Hippocampal formation (tissue), 2 donors: Measurements from ENCODE around the gene GOPC.
A peak's percentile ranks its signal among the peaks of the same experiment; 100 is the strongest.

Source experiments
- DNase-seq, 2 donors: peaks; one replicate each; lab custom pipeline; 2025; lab: John Stamatoyannopoulos, UW

GOPC gene

GRCh38 chr6:117595099-117595923, 7.0 kb downstream of the GOPC start:
- no peak for DNase-seq

DNA sequence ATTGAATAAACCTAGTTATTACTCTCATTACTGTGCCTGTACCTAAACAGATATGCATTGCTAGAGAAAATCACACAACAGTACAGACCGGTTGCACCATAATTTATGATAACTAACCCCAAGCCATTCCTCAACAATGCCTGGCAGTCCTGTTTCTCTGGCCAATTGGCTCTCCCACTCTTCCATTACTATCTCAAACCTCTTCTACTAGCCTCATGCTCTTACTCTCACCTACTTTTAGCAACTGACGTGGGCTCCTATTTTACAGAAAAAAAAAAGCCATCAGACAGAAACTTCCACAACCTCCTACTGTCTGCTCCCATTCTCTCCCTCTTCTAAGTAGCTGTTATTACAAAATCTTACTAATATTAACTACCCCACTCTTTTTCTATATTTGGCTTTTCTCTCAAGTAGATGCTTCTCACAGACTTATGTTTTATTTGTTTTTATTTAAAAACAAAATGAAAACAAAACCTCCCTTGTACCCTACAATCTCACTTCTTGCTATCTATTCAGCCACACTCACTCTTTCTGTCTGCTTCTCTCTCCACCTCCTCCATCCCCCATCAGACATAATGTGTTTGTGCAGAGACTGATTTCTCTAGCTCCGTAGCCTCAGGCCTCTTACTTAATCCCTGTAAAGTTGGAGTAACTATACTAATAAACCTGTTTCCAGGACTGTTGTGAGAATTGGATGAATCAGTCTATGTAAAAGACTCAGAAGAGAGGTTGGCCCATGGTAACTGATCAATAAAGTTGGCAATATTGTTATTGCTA, 9.1 kb downstream of the GOPC start:
- no peak for DNase-seq

- no peak for DNase-seq
Measured at GRCh38 chr6:117591405-117591804, 10.9 kb downstream of the GOPC start.

DNA sequence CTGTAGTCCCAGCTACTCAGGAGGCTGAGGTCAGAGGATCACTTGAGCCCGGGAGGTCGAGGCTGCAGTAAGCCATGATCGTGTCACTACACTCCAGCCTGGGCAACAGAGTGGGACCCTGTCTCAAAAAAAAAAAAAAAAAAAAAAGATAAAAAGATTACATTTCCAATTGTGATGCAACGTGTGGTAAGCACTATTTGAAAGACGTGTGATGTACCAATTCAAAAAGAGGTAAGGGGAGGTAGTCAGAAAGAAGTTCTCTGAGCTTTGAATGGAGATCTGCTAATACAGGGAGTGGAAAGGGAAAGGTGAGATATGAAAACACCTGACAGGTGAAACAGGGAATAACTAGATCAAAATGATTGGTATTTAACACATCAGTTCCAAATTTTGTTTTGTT, 11.9 kb downstream of the GOPC start:
- no peak for DNase-seq

DNA sequence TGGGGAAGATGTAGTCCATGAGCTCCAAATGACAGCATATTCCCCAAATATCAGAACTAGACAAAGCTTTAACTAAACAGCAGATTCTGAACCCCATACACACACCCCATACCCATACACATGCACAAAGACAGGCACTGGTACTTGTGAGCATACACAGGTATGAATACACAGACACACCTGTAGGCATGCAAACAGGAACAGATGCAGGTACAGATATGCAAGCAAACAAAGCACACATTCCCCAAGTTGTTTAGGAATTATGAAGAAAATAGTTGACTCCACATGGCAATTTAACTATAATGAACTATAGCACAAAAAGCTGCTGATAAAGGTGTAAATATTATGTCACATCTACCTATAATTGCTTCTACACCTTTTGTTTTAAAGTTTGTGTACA, 16.7 kb downstream of the GOPC start:
- DNase-seq = no peak

DNA sequence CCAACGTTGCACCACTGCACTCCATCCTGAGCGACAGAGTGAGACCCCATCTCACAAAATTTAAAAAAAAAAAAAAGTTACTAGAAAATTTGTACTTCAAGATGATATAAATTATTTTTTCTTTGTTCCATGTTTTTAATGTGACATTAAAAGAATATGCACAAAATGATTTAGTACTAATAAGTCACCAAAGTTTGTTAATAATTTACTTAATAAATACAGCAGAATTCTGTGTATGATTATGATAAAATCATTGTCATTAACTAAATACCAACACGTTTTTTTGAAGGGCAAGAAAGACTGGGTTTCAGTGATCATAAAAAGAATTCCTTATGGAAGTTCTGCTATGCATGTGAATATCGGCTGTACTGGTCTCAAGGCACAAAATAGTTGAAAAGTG, 28.1 kb downstream of the GOPC start:
- no peak for DNase-seq

DNA sequence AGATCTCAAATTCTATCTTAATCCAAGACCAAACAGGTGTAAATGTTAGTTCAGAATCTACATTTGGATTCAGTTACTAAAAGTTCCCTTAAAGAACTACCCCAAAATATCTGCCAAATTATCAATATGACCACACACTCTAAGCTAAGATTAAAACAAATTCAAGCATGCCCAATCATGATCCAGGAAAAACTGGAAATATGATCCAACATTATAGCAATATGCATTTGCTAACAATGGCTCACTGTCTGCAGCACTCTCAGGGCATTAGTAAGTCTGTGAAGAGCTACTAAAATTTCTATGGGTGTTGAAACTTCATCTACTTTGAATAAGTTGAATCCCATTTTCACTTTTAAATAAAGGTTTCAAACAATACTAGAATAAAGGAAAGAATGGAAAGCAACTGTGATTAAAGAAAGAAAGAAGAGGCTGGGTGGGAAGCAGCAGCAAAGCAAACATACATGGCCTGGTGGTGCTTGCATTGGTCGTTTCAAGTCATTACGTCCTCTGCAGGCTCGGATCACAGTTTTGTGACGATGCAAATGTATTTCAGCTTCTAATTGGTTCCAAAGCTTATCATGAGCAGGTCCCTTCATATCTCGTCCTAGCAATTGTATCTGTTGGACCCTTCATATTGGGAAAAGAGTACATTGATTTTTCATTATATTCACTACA, 29.2 kb downstream of the GOPC start:
- DNase-seq = no peak

- no peak for DNase-seq
Measured at GRCh38 chr6:117568831-117569410, 33.4 kb downstream of the GOPC start.

- DNase-seq = no peak
Measured at GRCh38 chr6:117568247-117568646, 34.1 kb downstream of the GOPC start.

DNA sequence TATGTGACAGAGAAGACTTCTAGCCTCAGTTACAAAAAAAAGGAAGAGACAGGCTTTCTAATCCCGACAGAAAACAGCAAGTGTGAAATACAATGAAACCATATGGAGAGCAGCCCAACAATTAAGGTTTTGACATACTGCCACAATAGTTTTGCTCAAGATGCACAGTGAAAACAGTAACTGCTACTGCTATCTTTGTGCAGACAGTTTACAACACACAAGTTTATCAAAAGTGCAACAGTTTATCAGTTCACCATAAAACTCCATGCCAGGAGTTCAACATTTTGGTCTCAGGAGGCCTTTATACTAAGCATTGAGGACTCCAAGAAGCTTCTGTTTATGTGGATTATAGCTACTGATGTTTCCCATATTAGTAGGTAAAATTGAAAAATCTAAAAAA, 37.6 kb downstream of the GOPC start:
- no peak for DNase-seq

DNA sequence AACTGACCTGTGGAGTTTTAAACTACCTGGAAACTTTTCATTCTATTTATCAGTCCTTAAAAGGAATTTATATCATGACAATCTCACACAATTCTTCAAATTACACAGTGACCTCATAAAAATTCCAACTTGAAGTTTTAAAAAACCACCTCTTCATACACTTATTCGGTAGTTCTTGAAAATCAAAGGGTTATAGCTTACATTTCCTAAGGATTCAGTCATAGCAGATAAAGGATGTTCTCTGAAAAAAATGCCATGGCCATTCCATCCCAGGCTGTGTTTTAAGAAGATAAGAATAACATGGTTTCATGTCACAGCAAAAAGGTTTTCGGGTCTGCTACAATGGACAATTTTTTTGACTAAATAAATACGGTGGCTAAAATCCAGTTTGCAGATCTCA, 41.2 kb downstream of the GOPC start:
- DNase-seq = no peak

- no peak for DNase-seq
Measured at GRCh38 chr6:117559299-117559698, 43.0 kb downstream of the GOPC start.

GRCh38 chr6:117558818-117559217, 43.5 kb downstream of the GOPC start:
- no peak for DNase-seq

- DNase-seq = no peak
Measured at GRCh38 chr6:117557951-117558350, 44.4 kb downstream of the GOPC start.

DNA sequence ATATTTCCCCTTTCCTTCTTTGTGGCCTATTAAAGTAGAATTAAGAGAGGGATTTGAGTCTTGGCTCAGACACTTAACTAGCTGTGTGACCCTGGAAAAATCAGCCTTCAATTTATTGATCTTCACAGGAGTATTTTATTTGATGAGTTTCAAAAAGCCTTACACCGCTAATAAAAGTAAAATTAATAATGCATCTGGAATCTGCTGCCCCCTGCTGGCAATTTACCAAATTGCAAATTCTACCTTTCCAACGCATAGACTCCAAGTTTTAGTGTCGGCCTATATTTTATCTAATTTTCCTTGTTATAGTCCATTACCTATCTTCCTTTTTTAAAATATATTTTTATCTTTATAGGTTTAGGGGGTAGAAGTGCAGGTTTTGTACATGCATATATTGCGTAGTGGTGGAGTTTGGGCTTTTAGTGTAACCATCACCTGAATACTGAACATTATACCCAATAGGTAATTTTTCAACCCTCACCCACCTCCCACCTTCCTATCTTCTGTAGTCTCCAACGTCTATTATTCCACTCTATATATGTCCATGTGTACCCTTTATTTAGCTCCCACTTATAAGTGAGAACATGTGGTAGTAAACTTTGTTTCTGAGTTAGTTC, 46.3 kb downstream of the GOPC start:
- DNase-seq = peak; percentile 24 to 50

DNA sequence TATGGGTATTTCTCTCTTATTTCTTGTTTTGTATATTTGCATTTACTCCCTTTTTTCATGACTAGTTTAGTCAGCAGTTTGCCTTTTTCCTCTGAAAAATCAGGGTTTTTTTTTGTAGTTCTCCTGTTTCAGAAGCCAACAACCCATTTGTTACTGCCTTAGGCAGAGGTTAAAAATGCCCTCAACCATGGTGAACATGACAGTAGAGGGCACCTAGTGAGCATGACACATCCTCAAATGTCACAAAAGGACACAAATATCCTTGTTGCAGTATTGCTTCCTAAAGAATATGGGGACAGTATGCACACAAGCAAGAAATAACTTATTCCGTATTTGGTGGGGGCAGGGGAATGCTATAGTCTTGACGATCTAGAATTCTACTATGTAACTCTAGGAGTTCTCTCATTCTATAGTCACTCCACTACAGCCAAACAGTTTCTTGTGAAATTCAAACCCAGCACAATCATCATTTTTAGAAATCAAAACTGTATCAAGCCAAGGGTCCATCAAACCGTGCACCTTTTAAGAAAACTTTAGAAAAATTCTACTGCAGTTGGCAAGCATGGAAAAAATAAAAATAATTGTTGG, 47.0 kb downstream of the GOPC start:
- no peak for DNase-seq

DNA sequence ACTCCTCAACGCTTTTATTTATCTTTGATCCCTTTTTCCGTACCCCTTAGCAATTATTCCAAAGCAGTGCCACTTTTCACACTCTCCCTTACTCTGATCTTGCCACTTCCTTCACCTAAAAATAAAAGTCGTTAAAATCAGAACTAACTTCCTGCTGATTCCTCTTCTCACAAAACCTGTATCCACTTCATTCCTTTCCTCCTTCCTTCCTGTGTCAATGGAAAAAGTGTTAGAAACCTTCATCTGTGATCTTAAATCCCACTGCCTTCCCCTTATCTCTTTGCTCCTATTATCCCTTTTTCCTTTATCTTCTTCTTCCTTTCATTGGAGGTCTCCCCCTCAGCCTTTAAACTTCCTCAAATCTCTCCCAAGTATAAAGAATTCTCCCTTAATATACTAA, 49.2 kb downstream of the GOPC start:
- no peak for DNase-seq

DNA sequence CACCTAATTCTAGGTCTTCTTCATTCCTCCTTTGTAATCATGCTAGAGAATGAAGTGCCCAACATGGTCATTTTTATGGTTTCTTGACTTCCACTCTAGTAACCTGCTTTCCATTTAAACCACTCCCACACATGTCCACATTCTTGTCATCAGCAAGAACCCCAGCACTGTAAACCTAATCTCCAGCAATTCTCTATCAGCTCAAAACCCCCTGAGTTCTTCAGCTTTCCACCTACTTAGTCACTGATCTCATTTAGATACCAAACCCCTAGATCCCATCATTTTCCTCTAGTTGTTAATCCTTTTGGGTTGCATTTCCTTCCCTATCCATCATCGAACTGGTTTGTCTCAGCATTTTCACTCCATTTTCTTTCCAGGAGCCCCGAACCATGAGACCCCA, 49.7 kb downstream of the GOPC start:
- DNase-seq = no peak

- no peak for DNase-seq
Measured at GRCh38 chr6:117550618-117551242, 51.6 kb downstream of the GOPC start.

GRCh38 chr6:117550078-117550600, 52.2 kb downstream of the GOPC start:
- no peak for DNase-seq

GRCh38 chr6:117549611-117550010, 52.7 kb downstream of the GOPC start:
- no peak for DNase-seq
